Spleen (tissue), 7 donors: Measurements from ENCODE around the gene KAT6B.

Experiments
- CTCF ChIP-seq, 11 experiments: fragments of 200-600 bp in 7 of 11; fragments of 450-650 bp in 4 of 11; sonication (generic) in 4 of 11; IDR thresholded peaks in 8 of 11; conservative IDR thresholded peaks in 3 of 11; 1 replicate in 7 of 11; 2 replicates in 4 of 11; pipeline versions ENCODE4 v1.4.0 to v1.8.0; 2016 to 2021; ENCODE audit warnings: antibody characterized with exemption in 11 of 11, inconsistent platforms in 4 of 11, mild to moderate bottlenecking in 1 of 11
- POLR2A ChIP-seq, 3 donors: fragments of 450-650 bp; IDR thresholded peaks; one replicate each; pipeline ENCODE4 v1.5.1; 2017; ENCODE audit warnings: antibody characterized with exemption in 3 of 3, mild to moderate bottlenecking in 1 of 3
- POLR2AphosphoS5 ChIP-seq, 3 donors: sonication (generic); formaldehyde crosslinking; IDR thresholded peaks; one replicate each; pipeline ENCODE4 v1.5.1; 2017; ENCODE audit warnings: antibody characterized with exemption in 3 of 3
- donor health status: DM: no; HTN: no; CAD: no; lungs with moderate emphysema.
- donor health status: DM: no; HTN: no; CAD: no.
- donor health status: DM: no; HTN: no; CAD: no.

GRCh38 chr10:74913377-74913979 is 87.1 kb downstream of the KAT6B start:
- TF ChIP-seq POLR2A (IDR thresholded peaks at IDR 0.05) (no peak), POLR2AphosphoS5 (IDR thresholded peaks at IDR 0.05) (no peak), CTCF (IDR thresholded peaks at IDR 0.05 in 8 of 11, conservative IDR thresholded peaks at IDR 0.05 in 3 of 11) (no peak)
